Coronary artery (tissue), 2 donors: ENCODE measurements around the gene RAD51B.

Source experiments
- DNase-seq: peaks from one replicate; pipeline ENCODE4 v3.0.0-alpha.2; 2017; ENCODE audit warnings: low spot score
- H3K27ac ChIP-seq, 2 donors: fragments of 200-600 bp; sonication (generic); one replicate each; pipeline ENCODE4 v1.5.1; 2016 to 2019
- H3K4me3 ChIP-seq: fragments of 200-600 bp; sonication (generic); 2 replicates; pipeline ENCODE4 v1.5.1; 2016; ENCODE audit warnings: mild to moderate bottlenecking, moderate library complexity
- TF ChIP-seq, protein P1 (sequence below): fragments of 200-600 bp; sonication (generic); IDR thresholded peaks from one replicate; pipeline ENCODE4 v1.5.1; 2019; ENCODE audit warnings: antibody characterized with exemption

The RAD51B gene

DNA sequence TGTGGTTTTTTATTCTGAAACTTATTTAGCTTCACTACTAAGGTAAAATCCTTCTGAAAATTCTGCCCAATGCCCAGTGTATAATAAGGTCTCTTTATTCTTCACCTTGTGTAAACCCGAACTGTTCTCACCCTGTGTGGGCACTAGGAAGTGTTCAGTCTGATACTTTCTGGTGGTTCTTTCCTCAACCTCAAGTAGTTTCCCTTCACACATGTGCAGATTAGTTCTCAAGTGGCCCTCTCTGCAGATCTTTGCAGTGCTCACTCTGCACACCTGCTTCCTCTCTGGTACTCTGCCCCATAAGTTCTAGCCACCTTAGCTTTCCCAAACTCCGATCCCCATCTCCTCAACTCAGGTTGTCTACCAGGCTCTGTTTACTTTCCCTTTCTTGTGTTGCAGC, 61.6 kb downstream of the RAD51B start:
- TF ChIP-seq, protein P1, sequence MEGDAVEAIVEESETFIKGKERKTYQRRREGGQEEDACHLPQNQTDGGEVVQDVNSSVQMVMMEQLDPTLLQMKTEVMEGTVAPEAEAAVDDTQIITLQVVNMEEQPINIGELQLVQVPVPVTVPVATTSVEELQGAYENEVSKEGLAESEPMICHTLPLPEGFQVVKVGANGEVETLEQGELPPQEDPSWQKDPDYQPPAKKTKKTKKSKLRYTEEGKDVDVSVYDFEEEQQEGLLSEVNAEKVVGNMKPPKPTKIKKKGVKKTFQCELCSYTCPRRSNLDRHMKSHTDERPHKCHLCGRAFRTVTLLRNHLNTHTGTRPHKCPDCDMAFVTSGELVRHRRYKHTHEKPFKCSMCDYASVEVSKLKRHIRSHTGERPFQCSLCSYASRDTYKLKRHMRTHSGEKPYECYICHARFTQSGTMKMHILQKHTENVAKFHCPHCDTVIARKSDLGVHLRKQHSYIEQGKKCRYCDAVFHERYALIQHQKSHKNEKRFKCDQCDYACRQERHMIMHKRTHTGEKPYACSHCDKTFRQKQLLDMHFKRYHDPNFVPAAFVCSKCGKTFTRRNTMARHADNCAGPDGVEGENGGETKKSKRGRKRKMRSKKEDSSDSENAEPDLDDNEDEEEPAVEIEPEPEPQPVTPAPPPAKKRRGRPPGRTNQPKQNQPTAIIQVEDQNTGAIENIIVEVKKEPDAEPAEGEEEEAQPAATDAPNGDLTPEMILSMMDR: no peak
- Histone ChIP-seq H3K4me3 (no peak overlapping the region), H3K27ac (no peak overlapping the region)
- DNase-seq: no peak

DNA sequence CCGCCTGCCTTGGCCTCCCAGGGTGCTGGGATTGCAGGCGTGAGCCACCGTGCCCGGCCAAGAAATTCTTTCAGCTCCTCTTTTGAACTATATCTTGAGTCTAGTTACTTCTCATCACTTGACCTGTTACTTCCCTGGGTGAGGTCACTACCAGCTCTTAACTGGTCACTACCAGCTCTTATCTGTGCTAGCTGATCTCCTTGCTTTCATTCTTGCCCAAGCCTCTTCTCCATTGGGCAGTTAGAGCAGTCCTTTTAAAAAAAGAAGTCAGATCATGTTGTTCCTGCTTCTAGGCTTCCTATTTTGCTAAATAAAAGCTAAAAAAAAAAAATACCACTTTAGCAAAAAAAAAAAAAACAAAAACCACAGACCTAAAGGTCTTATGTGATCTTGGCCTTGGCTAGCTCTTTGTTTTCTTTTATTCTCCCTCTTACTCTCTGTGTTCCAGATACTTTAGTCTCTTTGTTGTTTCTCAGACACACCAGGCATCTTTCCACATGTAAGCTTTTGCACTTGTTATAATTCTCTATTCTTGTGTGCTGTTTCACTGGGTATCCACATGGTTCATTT, 63.5 kb downstream of the RAD51B start:
- TF ChIP-seq, protein P1: no peak
- H3K4me3 ChIP-seq: no peak overlapping the region
- H3K27ac ChIP-seq: no peak overlapping the region
- no peak for DNase-seq

DNA sequence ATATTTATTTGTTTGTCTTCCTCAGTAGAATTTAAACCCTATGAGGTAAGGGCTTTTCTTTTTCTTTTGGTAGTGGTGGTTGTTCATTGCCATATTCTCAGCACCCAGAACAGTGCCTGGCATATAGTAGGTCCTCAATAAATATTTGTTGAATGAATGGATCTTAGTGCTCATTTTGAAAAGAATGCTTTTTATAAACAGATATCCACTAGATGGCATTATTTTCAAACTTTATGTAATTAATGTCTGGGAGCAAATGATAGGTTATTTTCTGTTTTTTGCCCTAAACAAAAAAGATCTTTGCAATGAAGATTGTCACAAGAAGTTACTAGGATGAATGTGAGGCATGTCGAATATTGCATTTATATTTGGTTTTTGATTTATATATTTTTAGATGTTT, 64.1 kb downstream of the RAD51B start:
- no peak for DNase-seq
- no peak overlapping the region for H3K4me3 ChIP-seq
- H3K27ac ChIP-seq: no peak overlapping the region
- TF ChIP-seq, protein P1: peak; percentile 10

DNA sequence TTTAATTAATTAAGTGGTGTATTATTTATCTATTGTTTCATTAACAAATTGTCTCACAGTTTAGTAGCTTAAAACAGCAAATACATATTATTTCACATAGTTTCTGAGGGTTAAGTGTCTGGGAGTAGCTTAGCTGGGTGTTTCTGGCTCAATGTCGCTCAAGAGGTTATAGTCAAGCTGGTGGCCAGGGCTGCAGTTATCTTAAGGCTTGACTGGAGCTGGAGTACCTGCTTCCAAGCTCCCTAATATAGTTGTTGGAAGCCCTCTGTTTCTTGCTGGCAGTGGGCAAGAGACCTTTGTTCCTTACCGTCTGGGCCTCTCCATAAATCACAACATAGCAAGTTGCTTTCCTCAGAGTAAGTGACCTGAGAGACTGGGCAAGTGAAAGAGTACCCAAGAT, 66.6 kb downstream of the RAD51B start:
- H3K27ac ChIP-seq: no peak overlapping the region
- no peak overlapping the region for H3K4me3 ChIP-seq
- DNase-seq: no peak
- TF ChIP-seq, protein P1: no peak

DNA sequence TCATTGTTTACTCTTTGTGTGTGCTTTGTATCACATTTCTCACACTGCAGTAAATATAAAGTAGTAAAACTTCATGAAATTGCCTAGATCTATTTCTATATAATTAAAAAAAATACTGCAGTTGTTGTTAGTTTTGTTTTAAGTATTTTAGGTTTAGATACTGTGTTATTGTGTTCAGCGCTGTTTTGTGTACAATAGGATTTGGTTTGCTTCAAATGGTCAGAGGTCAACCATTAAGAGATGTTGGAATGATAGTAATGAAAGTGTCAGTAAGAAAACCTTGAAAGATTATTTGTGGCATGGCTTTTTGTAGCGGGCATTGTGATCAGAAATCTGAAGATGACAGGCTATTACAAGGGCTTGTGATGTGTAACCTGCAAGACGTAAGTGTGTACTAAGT, 67.9 kb downstream of the RAD51B start:
- H3K4me3 ChIP-seq: no peak overlapping the region
- TF ChIP-seq, protein P1: no peak
- DNase-seq: no peak
- H3K27ac ChIP-seq: no peak overlapping the region

DNA sequence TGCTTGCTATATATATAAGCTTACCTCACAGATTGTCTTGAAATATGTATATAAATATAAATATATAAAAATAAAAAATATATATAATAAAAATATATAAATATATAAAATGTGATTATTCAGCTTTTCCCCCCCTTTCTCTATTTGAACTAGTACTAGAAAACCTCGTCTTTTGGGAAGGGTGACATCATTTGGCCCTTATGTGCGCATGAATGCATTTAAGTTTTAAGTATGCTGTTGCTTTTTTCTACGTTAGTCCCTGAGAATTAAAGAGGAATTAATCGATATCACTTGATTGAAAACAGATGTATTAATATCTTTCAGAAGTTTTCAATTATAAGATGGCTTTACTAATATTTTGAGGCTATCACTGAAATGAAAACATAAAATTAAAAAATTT, 69.9 kb downstream of the RAD51B start:
- TF ChIP-seq, protein P1: no peak
- DNase-seq: no peak
- no peak overlapping the region for H3K4me3 ChIP-seq
- no peak overlapping the region for H3K27ac ChIP-seq

DNA sequence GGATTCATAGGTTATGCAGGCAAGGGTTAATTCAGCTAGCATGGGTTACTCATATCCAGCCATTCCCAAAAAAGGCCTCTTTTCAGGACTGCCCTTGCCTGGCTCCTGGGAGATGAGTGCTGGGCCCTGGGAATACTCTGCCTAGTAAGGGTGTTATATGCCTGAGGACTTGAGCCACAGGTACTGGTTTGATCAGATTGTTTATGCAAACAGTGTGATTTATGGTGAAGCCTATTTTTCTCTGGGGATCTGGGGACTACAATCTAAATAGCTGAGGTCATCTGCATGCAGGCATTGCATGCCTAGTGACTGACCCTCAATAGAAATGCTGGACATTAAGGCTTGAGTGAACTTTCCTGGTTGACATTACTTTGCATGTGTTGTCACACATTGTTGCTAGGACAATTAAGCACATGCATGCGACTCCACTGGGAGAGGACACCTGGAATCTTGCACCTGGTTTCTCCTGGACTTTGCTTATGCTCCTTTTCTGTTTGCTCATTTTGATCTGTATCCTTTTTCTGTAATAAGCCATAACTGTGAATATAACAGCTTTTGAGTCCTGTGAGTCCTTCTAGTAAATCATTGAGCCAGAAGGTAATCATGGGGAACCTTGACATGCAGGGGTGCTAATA, 73.0 kb downstream of the RAD51B start:
- Histone ChIP-seq H3K4me3 (no peak overlapping the region), H3K27ac (no peak overlapping the region)
- TF ChIP-seq, protein P1: no peak
- DNase-seq: no peak
